Liver (tissue), 9 donors: ENCODE data around the gene GAS6. TPM values are rescaled to one million over a fixed set of nuclear protein-coding genes. Genes with fewer than 3 reads are reported as not detected.

ENCODE experiments used
- DNase-seq: peaks from one replicate; pipeline ENCODE4 v3.0.0-alpha.2; 2017; ENCODE audit warnings: low spot score
- H3K27ac ChIP-seq, 2 donors: one replicate each; pipeline ENCODE4 v1.7.0; 2013; ENCODE audit warnings: inconsistent platforms in 2 of 2, low read length in 2 of 2, control low read depth in 1 of 2, low read depth in 1 of 2, mild to moderate bottlenecking in 1 of 2
- H3K27me3 ChIP-seq, 4 donors: one replicate each; pipeline versions ENCODE4 v1.6.1 to v1.7.0; 2013; ENCODE audit warnings: low read length in 3 of 4, inconsistent platforms in 1 of 4, mild to moderate bottlenecking in 1 of 4, moderate library complexity in 1 of 4; ENCODE audit not compliant: control insufficient read depth in 4 of 4, insufficient read depth in 4 of 4
- H3K36me3 ChIP-seq, 4 donors: one replicate each; pipeline versions ENCODE4 v1.6.1 to v1.7.0; 2013; ENCODE audit warnings: low read length in 3 of 4, mild to moderate bottlenecking in 3 of 4, low read depth in 1 of 4, moderate library complexity in 1 of 4; ENCODE audit not compliant: control insufficient read depth in 4 of 4, insufficient read depth in 3 of 4
- H3K4me1 ChIP-seq, 4 donors: one replicate each; pipeline versions ENCODE4 v1.6.1 to v1.7.0; 2013; ENCODE audit warnings: low read length in 3 of 4, mild to moderate bottlenecking in 3 of 4, moderate library complexity in 1 of 4; ENCODE audit not compliant: control insufficient read depth in 4 of 4, insufficient read depth in 4 of 4
- H3K4me3 ChIP-seq, 3 donors: one replicate each; pipeline versions ENCODE4 v1.6.1 to v1.7.0; 2013; ENCODE audit warnings: low read length in 3 of 3, control low read depth in 1 of 3, low read depth in 1 of 3, mild to moderate bottlenecking in 1 of 3
- H3K9ac ChIP-seq, 2 donors: one replicate each; pipeline ENCODE4 v1.7.0; 2013; ENCODE audit warnings: low read length in 2 of 2, mild to moderate bottlenecking in 2 of 2, moderate library complexity in 2 of 2, control low read depth in 1 of 2, low read depth in 1 of 2
- H3K9me3 ChIP-seq, 4 donors: one replicate each; pipeline versions ENCODE4 v1.6.1 to v1.7.0; 2013; ENCODE audit warnings: low read length in 3 of 4; ENCODE audit not compliant: control insufficient read depth in 4 of 4
- EGR1 ChIP-seq, 2 donors: IDR thresholded peaks; 2 replicates each; pipeline ENCODE4 v1.6.1; 2016 to 2018; ENCODE audit warnings: antibody characterized with exemption in 2 of 2, low read depth in 2 of 2
- GABPA ChIP-seq, 2 donors: IDR thresholded peaks in 1 of 2; conservative IDR thresholded peaks in 1 of 2; 2 replicates each; pipeline ENCODE4 v1.6.1; 2016; ENCODE audit warnings: antibody characterized with exemption in 2 of 2, mild to moderate bottlenecking in 1 of 2, moderate library complexity in 1 of 2
- HNF4A ChIP-seq, 2 donors: conservative IDR thresholded peaks; 2 replicates each; pipeline ENCODE4 v1.6.1; 2016; ENCODE audit warnings: antibody characterized with exemption in 2 of 2, mild to moderate bottlenecking in 2 of 2
- HNF4G ChIP-seq: IDR thresholded peaks from 2 replicates; pipeline ENCODE4 v1.6.1; 2016; ENCODE audit warnings: antibody characterized with exemption
- JUND ChIP-seq, 2 donors: IDR thresholded peaks; 2 replicates each; pipeline ENCODE4 v1.6.1; 2016; ENCODE audit warnings: antibody characterized with exemption in 2 of 2
- NR2F2 ChIP-seq: IDR thresholded peaks from 2 replicates; pipeline ENCODE4 v1.6.1; 2016; ENCODE audit warnings: antibody characterized with exemption
- RAD21 ChIP-seq, 2 donors: IDR thresholded peaks; 2 replicates each; pipeline ENCODE4 v1.6.1; 2016; ENCODE audit warnings: antibody characterized with exemption in 2 of 2, mild to moderate bottlenecking in 2 of 2
- RXRA ChIP-seq, 2 donors: IDR thresholded peaks; 2 replicates each; pipeline ENCODE4 v1.6.1; 2017 to 2018; ENCODE audit warnings: antibody characterized with exemption in 2 of 2, mild to moderate bottlenecking in 1 of 2
- SP1 ChIP-seq: IDR thresholded peaks from 2 replicates; pipeline ENCODE4 v1.6.1; 2018; ENCODE audit warnings: antibody characterized with exemption, mild to moderate bottlenecking
- TAF1 ChIP-seq: conservative IDR thresholded peaks from 2 replicates; pipeline ENCODE4 v1.6.1; 2016; ENCODE audit warnings: antibody characterized with exemption, mild to moderate bottlenecking
- YY1 ChIP-seq: IDR thresholded peaks from 2 replicates; pipeline ENCODE4 v1.6.1; 2016; ENCODE audit warnings: antibody characterized with exemption, mild to moderate bottlenecking
- WGBS: extraction: QIAGEN DNeasy Blood & Tissue Kit; methylation state at CpG from one replicate; pipeline ENCODE4 v1.1.7; 2013; 5-methylcytosine and 5-hydroxymethylcytosine counted together
- polyA plus RNA-seq, 2 donors: library from polyadenylated mRNA; stranded (reverse) in 1 of 2; unstranded in 1 of 2; fragments of 200-250 nt in 1 of 2; fragments of >200 nt in 1 of 2; fragmentation: Nextera tagmentation in 1 of 2; extraction: Ambion mirVana in 1 of 2; gene quantifications; one replicate each; pipeline versions ENCODE4 v1.2.1 to v1.2.3, GENCODE V29; 2013 to 2015
- total RNA-seq, 2 donors: library from RNA; depleted of rRNA; stranded (reverse); fragments of >200 nt; gene quantifications; one replicate each; pipeline ENCODE4 v1.2.3, GENCODE V29; 2014
- TF ChIP-seq, protein P1 (sequence below): IDR thresholded peaks from 2 replicates; pipeline ENCODE4 v1.6.1; 2016; ENCODE audit warnings: antibody characterized with exemption
- TF ChIP-seq, protein P2 (sequence below): IDR thresholded peaks from 2 replicates; pipeline ENCODE4 v1.6.1; 2016; ENCODE audit warnings: antibody characterized with exemption
- TF ChIP-seq, protein P3 (sequence below): IDR thresholded peaks from 2 replicates; pipeline ENCODE4 v1.6.1; 2016; ENCODE audit warnings: antibody characterized with exemption, mild to moderate bottlenecking
- donor health status: healthy.
- donor health status: healthy.
- donor health status: healthy.
- donor health status: healthy.
- donor health status: healthy.

GAS6 gene
- total and polyA plus RNA-seq, 4 donors: 2.5 to 30.2 (median 9.1) TPM

DNA sequence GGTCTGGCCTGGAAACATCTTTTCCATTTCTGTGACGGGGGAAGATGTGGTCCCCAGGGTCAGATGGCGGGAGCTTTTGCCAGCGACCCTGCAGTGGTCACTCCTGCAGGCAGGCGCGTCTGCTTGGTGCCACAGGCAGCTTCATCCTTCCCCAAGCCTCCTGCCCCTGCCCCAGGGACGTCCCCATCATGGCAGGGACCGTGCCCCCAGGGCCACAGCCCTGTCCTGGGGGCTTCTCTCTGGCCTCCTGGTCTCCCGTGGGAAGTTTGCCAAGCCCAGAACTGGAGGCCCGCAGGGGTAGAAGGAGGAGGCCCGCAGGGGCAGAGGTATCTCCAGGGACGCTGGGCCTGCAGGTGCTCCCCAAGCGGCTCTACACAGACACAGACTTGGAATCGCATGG lies 57.4 kb downstream of the GAS6 start (continued):
- TF ChIP-seq, protein P1, sequence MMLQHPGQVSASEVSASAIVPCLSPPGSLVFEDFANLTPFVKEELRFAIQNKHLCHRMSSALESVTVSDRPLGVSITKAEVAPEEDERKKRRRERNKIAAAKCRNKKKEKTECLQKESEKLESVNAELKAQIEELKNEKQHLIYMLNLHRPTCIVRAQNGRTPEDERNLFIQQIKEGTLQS: no peak
- TF ChIP-seq NR2F2 (no peak), YY1 (no peak), EGR1 (IDR thresholded peaks at IDR 0.05; ENCODE audit: low read depth in 2 of 2) (no peak), RXRA (IDR thresholded peaks at IDR 0.05) (no peak), RAD21 (IDR thresholded peaks at IDR 0.05) (no peak), SP1 (no peak), HNF4A (conservative IDR thresholded peaks at IDR 0.05) (no peak)
- TF ChIP-seq, protein P2, sequence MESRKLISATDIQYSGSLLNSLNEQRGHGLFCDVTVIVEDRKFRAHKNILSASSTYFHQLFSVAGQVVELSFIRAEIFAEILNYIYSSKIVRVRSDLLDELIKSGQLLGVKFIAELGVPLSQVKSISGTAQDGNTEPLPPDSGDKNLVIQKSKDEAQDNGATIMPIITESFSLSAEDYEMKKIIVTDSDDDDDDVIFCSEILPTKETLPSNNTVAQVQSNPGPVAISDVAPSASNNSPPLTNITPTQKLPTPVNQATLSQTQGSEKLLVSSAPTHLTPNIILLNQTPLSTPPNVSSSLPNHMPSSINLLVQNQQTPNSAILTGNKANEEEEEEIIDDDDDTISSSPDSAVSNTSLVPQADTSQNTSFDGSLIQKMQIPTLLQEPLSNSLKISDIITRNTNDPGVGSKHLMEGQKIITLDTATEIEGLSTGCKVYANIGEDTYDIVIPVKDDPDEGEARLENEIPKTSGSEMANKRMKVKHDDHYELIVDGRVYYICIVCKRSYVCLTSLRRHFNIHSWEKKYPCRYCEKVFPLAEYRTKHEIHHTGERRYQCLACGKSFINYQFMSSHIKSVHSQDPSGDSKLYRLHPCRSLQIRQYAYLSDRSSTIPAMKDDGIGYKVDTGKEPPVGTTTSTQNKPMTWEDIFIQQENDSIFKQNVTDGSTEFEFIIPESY: no peak

DNA sequence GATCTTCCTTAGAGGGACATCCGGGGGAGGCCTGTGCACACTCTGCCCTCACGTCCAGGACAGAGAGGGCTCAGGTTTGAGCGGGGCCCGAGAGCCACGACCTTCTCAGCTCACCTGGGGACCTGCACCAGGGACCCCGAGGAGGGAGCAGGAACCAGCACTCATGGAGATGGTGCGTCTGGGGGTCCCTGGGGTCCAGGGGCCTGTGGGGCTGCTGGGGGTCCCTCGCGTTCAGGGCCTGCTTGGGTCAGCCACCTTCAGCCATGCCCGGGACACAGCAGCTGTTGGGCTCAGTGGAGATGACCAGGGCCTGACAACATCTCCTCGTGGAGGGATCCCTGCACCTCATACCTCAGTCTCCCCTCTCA lies 57.8 kb downstream of the GAS6 start:
- TF ChIP-seq HNF4G (no peak), SP1 (no peak), HNF4A (conservative IDR thresholded peaks at IDR 0.05) (no peak), EGR1 (IDR thresholded peaks at IDR 0.05; ENCODE audit: low read depth in 2 of 2) (no peak)
- TF ChIP-seq, protein P3, sequence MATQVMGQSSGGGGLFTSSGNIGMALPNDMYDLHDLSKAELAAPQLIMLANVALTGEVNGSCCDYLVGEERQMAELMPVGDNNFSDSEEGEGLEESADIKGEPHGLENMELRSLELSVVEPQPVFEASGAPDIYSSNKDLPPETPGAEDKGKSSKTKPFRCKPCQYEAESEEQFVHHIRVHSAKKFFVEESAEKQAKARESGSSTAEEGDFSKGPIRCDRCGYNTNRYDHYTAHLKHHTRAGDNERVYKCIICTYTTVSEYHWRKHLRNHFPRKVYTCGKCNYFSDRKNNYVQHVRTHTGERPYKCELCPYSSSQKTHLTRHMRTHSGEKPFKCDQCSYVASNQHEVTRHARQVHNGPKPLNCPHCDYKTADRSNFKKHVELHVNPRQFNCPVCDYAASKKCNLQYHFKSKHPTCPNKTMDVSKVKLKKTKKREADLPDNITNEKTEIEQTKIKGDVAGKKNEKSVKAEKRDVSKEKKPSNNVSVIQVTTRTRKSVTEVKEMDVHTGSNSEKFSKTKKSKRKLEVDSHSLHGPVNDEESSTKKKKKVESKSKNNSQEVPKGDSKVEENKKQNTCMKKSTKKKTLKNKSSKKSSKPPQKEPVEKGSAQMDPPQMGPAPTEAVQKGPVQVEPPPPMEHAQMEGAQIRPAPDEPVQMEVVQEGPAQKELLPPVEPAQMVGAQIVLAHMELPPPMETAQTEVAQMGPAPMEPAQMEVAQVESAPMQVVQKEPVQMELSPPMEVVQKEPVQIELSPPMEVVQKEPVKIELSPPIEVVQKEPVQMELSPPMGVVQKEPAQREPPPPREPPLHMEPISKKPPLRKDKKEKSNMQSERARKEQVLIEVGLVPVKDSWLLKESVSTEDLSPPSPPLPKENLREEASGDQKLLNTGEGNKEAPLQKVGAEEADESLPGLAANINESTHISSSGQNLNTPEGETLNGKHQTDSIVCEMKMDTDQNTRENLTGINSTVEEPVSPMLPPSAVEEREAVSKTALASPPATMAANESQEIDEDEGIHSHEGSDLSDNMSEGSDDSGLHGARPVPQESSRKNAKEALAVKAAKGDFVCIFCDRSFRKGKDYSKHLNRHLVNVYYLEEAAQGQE: no peak
- Histone ChIP-seq H3K27me3 (no peaks in the 10 kb centered on the region), H3K4me1 (no peaks in the 10 kb centered on the region), H3K27ac (no peak overlapping the region), H3K9me3 (peaks cover 2 to 8% (median 3%) of the 10 kb centered on the region in 4 donors), H3K36me3 (no peaks in the 10 kb centered on the region), H3K9ac (no peak overlapping the region), H3K4me3 (no peak overlapping the region)
- WGBS: 91% methylated on average over 11 of the region's 11 CpGs
- no peak for DNase-seq

DNA sequence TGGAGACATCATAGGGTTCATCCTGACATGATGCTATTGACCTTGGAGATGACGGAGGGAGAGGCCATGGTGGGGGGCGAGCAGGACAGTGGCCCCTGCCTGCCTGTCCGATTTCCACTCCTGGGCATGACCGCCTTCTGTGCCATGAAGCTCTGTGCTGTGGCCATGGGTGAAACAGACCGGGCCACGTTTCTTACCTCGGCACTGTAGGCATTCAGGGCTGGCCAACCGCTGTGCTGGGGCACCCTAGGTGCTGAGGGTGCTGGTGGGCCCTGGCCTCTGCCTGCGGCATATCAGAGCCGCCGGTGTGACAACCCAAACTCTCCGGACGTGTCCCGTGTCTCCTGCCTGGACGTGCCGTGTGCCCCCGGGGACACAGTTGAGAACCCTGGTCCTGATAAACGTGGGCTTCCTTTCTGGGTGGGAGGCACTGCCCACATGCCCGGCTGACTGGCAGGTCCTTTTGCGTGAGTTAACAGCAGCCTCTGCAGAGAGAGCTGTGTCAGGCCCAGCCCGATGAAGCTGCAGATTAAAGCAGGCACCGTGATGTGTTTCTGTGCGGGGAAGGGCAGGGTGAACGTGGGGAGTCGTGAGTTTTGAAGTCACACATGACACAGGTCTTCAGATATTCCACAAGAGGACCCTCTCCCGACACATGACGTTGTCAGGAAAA lies 58.3 kb downstream of the GAS6 start:
- no peak overlapping the region for H3K4me3 ChIP-seq
- no peak for DNase-seq
- H3K36me3 ChIP-seq: no peaks in the 10 kb centered on the region
- no peaks in the 10 kb centered on the region for H3K27me3 ChIP-seq
- no peak for TF ChIP-seq EGR1 (IDR thresholded peaks at IDR 0.05; ENCODE audit: low read depth in 2 of 2)
- TF ChIP-seq HNF4G: no peak
- TF ChIP-seq TAF1: no peak
- TF ChIP-seq YY1: no peak
- TF ChIP-seq NR2F2: no peak
- TF ChIP-seq RAD21 (IDR thresholded peaks at IDR 0.05): no peak
- no peak for TF ChIP-seq JUND (IDR thresholded peaks at IDR 0.05)
- TF ChIP-seq GABPA (IDR thresholded peaks at IDR 0.05 in 1 of 2, conservative IDR thresholded peaks at IDR 0.05 in 1 of 2): no peak
- TF ChIP-seq RXRA (IDR thresholded peaks at IDR 0.05): no peak
- TF ChIP-seq, protein P3: no peak
- TF ChIP-seq, protein P2: no peak
- 88% methylated on average over 27 of the region's 27 CpGs for WGBS
- H3K9me3 ChIP-seq: peaks cover 2 to 8% (median 3%) of the 10 kb centered on the region in 4 donors
- no peak overlapping the region for H3K9ac ChIP-seq
- H3K27ac ChIP-seq: no peak overlapping the region
- H3K4me1 ChIP-seq: no peaks in the 10 kb centered on the region
